GM23338 (cell line): ENCODE data around the gene OXCT1. TPM values are rescaled to one million over a fixed set of nuclear protein-coding genes. Genes with fewer than 3 reads are reported as not detected.

Experiments used
- ATAC-seq: fragments of 200-7000 bp; cut with Tn5 transposase; 3 replicates; pipeline ENCODE4 v1.9.1; 2020
- DNase-seq: peaks from one replicate; pipeline ENCODE4 v3.0.0-alpha.2; 2015; ENCODE audit warnings: low spot score
- H2AFZ ChIP-seq: fragments of 200-600 bp; sonication (generic); 2 replicates; pipeline ENCODE4 v1.8.0; 2016; ENCODE audit warnings: antibody characterized with exemption, mild to moderate bottlenecking, moderate library complexity
- H3F3A ChIP-seq: fragments of 200-600 bp; sonication (generic); replicated peaks from 2 replicates; pipeline ENCODE4 v1.8.0; 2017; ENCODE audit warnings: antibody characterized with exemption, mixed run types, low read depth
- H3K27ac ChIP-seq: fragments of 200-600 bp; sonication (generic); 2 replicates; pipeline ENCODE4 v1.6.1; 2016; ENCODE audit warnings: low read depth
- H3K27me3 ChIP-seq: fragments of 200-600 bp; sonication (generic); 2 replicates; pipeline ENCODE4 v1.8.0; 2016; ENCODE audit warnings: mild to moderate bottlenecking, mixed run types, moderate library complexity; ENCODE audit not compliant: insufficient read depth
- H3K36me3 ChIP-seq: fragments of 200-600 bp; sonication (generic); 2 replicates; pipeline ENCODE4 v1.8.0; 2016; ENCODE audit warnings: mild to moderate bottlenecking; ENCODE audit not compliant: insufficient read depth
- H3K4me1 ChIP-seq: fragments of 200-600 bp; sonication (generic); 2 replicates; pipeline ENCODE4 v1.8.0; 2016; ENCODE audit warnings: mild to moderate bottlenecking, moderate library complexity; ENCODE audit not compliant: insufficient read depth
- H3K4me2 ChIP-seq: fragments of 200-600 bp; sonication (generic); 2 replicates; pipeline ENCODE4 v1.7.1; 2017; ENCODE audit warnings: mixed run types
- H3K4me3 ChIP-seq: fragments of 200-600 bp; sonication (generic); 2 replicates; pipeline ENCODE4 v1.6.1; 2016; ENCODE audit warnings: mixed run types
- H3K79me2 ChIP-seq: fragments of 200-600 bp; sonication (generic); replicated peaks from 2 replicates; pipeline ENCODE4 v1.8.0; 2017; ENCODE audit warnings: mild to moderate bottlenecking; ENCODE audit not compliant: insufficient read depth
- H3K9me2 ChIP-seq: fragments of 200-600 bp; sonication (generic); 2 replicates; pipeline ENCODE4 v1.8.0; 2017; ENCODE audit not compliant: insufficient read depth
- H4K20me1 ChIP-seq: fragments of 200-600 bp; sonication (generic); replicated peaks from 2 replicates; pipeline ENCODE4 v1.8.0; 2017; ENCODE audit warnings: mild to moderate bottlenecking; ENCODE audit not compliant: insufficient read depth
- H3K27ac Mint-ChIP-seq: 2 replicates; pipeline ENCODE4 v1.8.0; 2020; ENCODE audit warnings: inconsistent platforms, mild to moderate bottlenecking, moderate library complexity, mixed read lengths
- H3K27me3 Mint-ChIP-seq: 3 replicates; pipeline ENCODE4 v1.8.0; 2022; ENCODE audit warnings: low read depth, mild to moderate bottlenecking, moderate library complexity, mixed read lengths, inconsistent platforms; ENCODE audit not compliant: insufficient read depth, poor library complexity
- H3K36me3 Mint-ChIP-seq: 3 replicates; pipeline ENCODE4 v1.8.0; 2021; ENCODE audit warnings: low read depth, mild to moderate bottlenecking, inconsistent platforms, moderate library complexity, mixed read lengths
- H3K4me1 Mint-ChIP-seq: 3 replicates; pipeline ENCODE4 v1.8.0; 2020; ENCODE audit warnings: mild to moderate bottlenecking, inconsistent platforms, mixed read lengths
- H3K4me3 Mint-ChIP-seq: 3 replicates; pipeline ENCODE4 v1.8.0; 2021; ENCODE audit warnings: moderate library complexity, mild to moderate bottlenecking, inconsistent platforms, mixed read lengths
- H3K9me3 Mint-ChIP-seq: 3 replicates; pipeline ENCODE4 v1.8.0; 2020; ENCODE audit warnings: moderate library complexity, mild to moderate bottlenecking, inconsistent platforms, mixed read lengths
- CREB1 ChIP-seq: fragments of 250-450 bp; sonication (Bioruptor Pico); IDR thresholded peaks from 2 replicates; pipeline ENCODE4 v1.5.0; 2020; ENCODE audit warnings: low read depth, mild to moderate bottlenecking, moderate library complexity
- CTCF ChIP-seq, 2 experiments: fragments of 200-600 bp in 1 of 2; sonication (generic) in 1 of 2; conservative IDR thresholded peaks; 2 replicates each; pipeline versions ENCODE4 v1.5.1 to v1.6.1; 2016 to 2017; ENCODE audit warnings: antibody characterized with exemption in 2 of 2, low read depth in 2 of 2, mild to moderate bottlenecking in 2 of 2, moderate library complexity in 1 of 2
- EZH2 ChIP-seq: fragments of 200-600 bp; sonication (generic); IDR thresholded peaks from one replicate; pipeline ENCODE4 v1.8.0; 2017; ENCODE audit warnings: antibody characterized with exemption, mild to moderate bottlenecking, low read depth; ENCODE audit not compliant: unreplicated experiment
- EZH2phosphoT487 ChIP-seq: fragments of 200-600 bp; sonication (generic); IDR thresholded peaks from one replicate; pipeline ENCODE4 v1.8.1; 2018; ENCODE audit warnings: antibody characterized with exemption; ENCODE audit not compliant: unreplicated experiment
- NANOG ChIP-seq: IDR thresholded peaks from 2 replicates; pipeline ENCODE4 v1.6.1; 2016; ENCODE audit warnings: antibody characterized with exemption, borderline replicate concordance
- POLR2AphosphoS5 ChIP-seq: IDR thresholded peaks from 2 replicates; pipeline ENCODE4 v1.6.1; 2016; ENCODE audit warnings: antibody characterized with exemption, low read depth
- ZNF114 ChIP-seq: fragments of 250-450 bp; sonication (Bioruptor Pico); IDR thresholded peaks from 2 replicates; pipeline ENCODE4 v1.5.0; 2020; ENCODE audit warnings: mild to moderate bottlenecking, moderate library complexity
- ZNF331 ChIP-seq: fragments of 250-450 bp; sonication (Bioruptor Pico); IDR thresholded peaks from 2 replicates; pipeline ENCODE4 v1.5.0; 2020; ENCODE audit warnings: low read depth, mild to moderate bottlenecking, moderate library complexity
- ZNF462 ChIP-seq: fragments of 250-450 bp; sonication (Bioruptor Pico); IDR thresholded peaks from 2 replicates; pipeline ENCODE4 v1.5.0; 2020; ENCODE audit warnings: mild to moderate bottlenecking, moderate library complexity
- polyA plus RNA-seq: library from polyadenylated mRNA; unstranded; fragments of >200 nt; fragmentation: Nextera tagmentation; extraction: Ambion mirVana; gene quantifications from 2 replicates; pipeline ENCODE4 v1.2.1, GENCODE V29; 2016
- total RNA-seq: library from RNA; depleted of rRNA; stranded (reverse); fragments of >200 nt; shearing (Covaris generic); gene quantifications from 2 replicates; pipeline ENCODE4 v1.2.3, GENCODE V29; 2014

OXCT1 gene
- total and polyA plus RNA-seq, 2 experiments from 2014 or later = 11.6 to 37.0 TPM

- Histone ChIP-seq H4K20me1 (no peaks in the 10 kb centered on the region), H2AFZ (no peak overlapping the region), H3F3A (no peaks in the 10 kb centered on the region), H3K27ac (no peak overlapping the region), H3K4me2 (no peak overlapping the region), H3K79me2 (no peaks in the 10 kb centered on the region), H3K4me3 (no peak overlapping the region), H3K4me1 (peaks cover 11% of the 10 kb centered on the region; the same call in 1 of the 2 replicates), H3K9me2 (no peaks in the 10 kb centered on the region), H3K36me3 (no peaks in the 10 kb centered on the region), H3K27me3 (no peaks in the 10 kb centered on the region)
- Mint-ChIP-seq H3K9me3 (no peaks in the 10 kb centered on the region), H3K4me3 (no peak overlapping the region), H3K4me1 (peaks cover 14% of the 10 kb centered on the region; the same call in 2 of the 3 replicates), H3K27me3 (no peaks in the 10 kb centered on the region), H3K36me3 (peaks cover 2% of the 10 kb centered on the region; the same call in 1 of the 3 replicates), H3K27ac (0 out of 2 replicates have a peak overlapping the region, but pooled peaks have one; percentile 43)
- ATAC-seq (no peak), DNase-seq (no peak)
- no peak for TF ChIP-seq ZNF331
- no peak for TF ChIP-seq NANOG
- no peak for TF ChIP-seq CREB1 (CRISPR knock-in tag)
- TF ChIP-seq POLR2AphosphoS5 = no peak
- no peak for TF ChIP-seq EZH2phosphoT487
- TF ChIP-seq EZH2 = no peak
- TF ChIP-seq ZNF114 (CRISPR knock-in tag) = no peak
Observed at GRCh38 chr5:41772785-41773442, 97.3 kb downstream of the OXCT1 start.

GRCh38 chr5:41772056-41772455 is 98.2 kb downstream of the OXCT1 start:
- Histone ChIP-seq H3K27me3 (no peaks in the 10 kb centered on the region), H3K36me3 (no peaks in the 10 kb centered on the region), H3K79me2 (no peaks in the 10 kb centered on the region), H4K20me1 (no peaks in the 10 kb centered on the region), H3K4me2 (no peak overlapping the region), H2AFZ (no peak overlapping the region), H3K4me3 (no peak overlapping the region), H3K4me1 (peaks cover 11% of the 10 kb centered on the region; the same call in 1 of the 2 replicates), H3K27ac (no peak overlapping the region), H3K9me2 (no peaks in the 10 kb centered on the region), H3F3A (no peaks in the 10 kb centered on the region)
- TF ChIP-seq ZNF114 (CRISPR knock-in tag) = no peak
- no peak for TF ChIP-seq ZNF462 (CRISPR knock-in tag)
- no peak for TF ChIP-seq CTCF (conservative IDR thresholded peaks at IDR 0.05; ENCODE audit: low read depth in 2 of 2)
- no peak for ATAC-seq
- no peak overlapping the region for H3K4me3 Mint-ChIP-seq
- peaks cover 14% of the 10 kb centered on the region; the same call in 2 of the 3 replicates for H3K4me1 Mint-ChIP-seq
- H3K9me3 Mint-ChIP-seq = no peaks in the 10 kb centered on the region
- no peak for DNase-seq
- H3K36me3 Mint-ChIP-seq = peaks cover 2% of the 10 kb centered on the region; the same call in 1 of the 3 replicates
- H3K27me3 Mint-ChIP-seq = no peaks in the 10 kb centered on the region
- H3K27ac Mint-ChIP-seq = no peak overlapping the region
